HEK293 (cell line): ENCODE measurements around the gene SFMBT2.

ENCODE experiments used
- CTCF ChIP-seq: fragments of 450-650 bp; formaldehyde crosslinking; IDR thresholded peaks from 2 replicates; pipeline ENCODE4 v1.5.1; 2016; ENCODE audit warnings: missing biosample characterization, missing genetic modification characterization
- IKZF3 ChIP-seq: fragments of 450-650 bp; IDR thresholded peaks from 2 replicates; pipeline ENCODE4 v1.5.0; 2018; ENCODE audit warnings: missing biosample characterization, mild to moderate bottlenecking, missing genetic modification characterization, moderate library complexity
- ZBTB49 ChIP-seq: fragments of 450-650 bp; formaldehyde crosslinking; IDR thresholded peaks from 2 replicates; pipeline ENCODE4 v1.5.1; 2016; ENCODE audit warnings: missing biosample characterization, missing genetic modification characterization, low read depth
- ZBTB7A ChIP-seq: fragments of 450-650 bp; formaldehyde crosslinking; IDR thresholded peaks from 2 replicates; pipeline ENCODE4 v1.5.1; 2016; ENCODE audit warnings: low read depth, missing biosample characterization, missing genetic modification characterization
- ZNF16 ChIP-seq: fragments of 450-650 bp; formaldehyde crosslinking; IDR thresholded peaks from 2 replicates; pipeline ENCODE4 v1.5.1; 2016; ENCODE audit warnings: low read depth, missing biosample characterization, missing genetic modification characterization
- ZNF23 ChIP-seq: fragments of 450-650 bp; formaldehyde crosslinking; IDR thresholded peaks from 2 replicates; pipeline ENCODE4 v1.5.1; 2016; ENCODE audit warnings: missing biosample characterization, missing genetic modification characterization, borderline replicate concordance
- ZNF677 ChIP-seq: fragments of 450-650 bp; IDR thresholded peaks from 2 replicates; pipeline ENCODE4 v1.5.0; 2018; ENCODE audit warnings: missing biosample characterization, mild to moderate bottlenecking, missing genetic modification characterization, moderate library complexity

- no peak for TF ChIP-seq CTCF (tag by site-specific recombination)
- no peak for TF ChIP-seq IKZF3
- TF ChIP-seq ZBTB7A (tag by site-specific recombination): no peak
- no peak for TF ChIP-seq ZNF23 (tag by site-specific recombination)
- TF ChIP-seq ZNF677 (tag by site-specific recombination): no peak
- no peak for TF ChIP-seq ZBTB49 (tag by site-specific recombination)
- no peak for TF ChIP-seq ZNF16 (tag by site-specific recombination)
Observed at GRCh38 chr10:7301006-7301778, 109.6 kb downstream of the SFMBT2 start.
